HepG2 (cell line): ENCODE results near the gene PAMR1. TPM values are rescaled to one million over a fixed set of nuclear protein-coding genes. Genes with fewer than 3 reads are reported as not detected.
A peak's percentile ranks its signal among the peaks of the same experiment; 100 is the strongest.

ENCODE experiments used
- ATAC-seq: fragments of 200-7000 bp; cut with Tn5 transposase; 3 replicates; pipeline ENCODE4 v1.9.1; 2020; ENCODE audit warnings: mild to moderate bottlenecking, moderate library complexity
- BruUV-seq: library from RNA; stranded (reverse); fragments of 400-500 nt; replicated peaks from 2 replicates; lab custom pipeline; 2021; lab: Mats Ljungman, UMichigan
- CTCF ChIA-PET: fragments of 300-600 bp; formaldehyde crosslinking; extraction: SDS; loops from one replicate; lab custom pipeline; 2021; ENCODE audit warnings: low total read pairs, inconsistent platforms, low intra/inter-chr PET ratio; lab: Yijun Ruan, JAX
- POLR2A ChIA-PET: fragments of 350-600 bp; sonication (Branson Sonifier 250); formaldehyde crosslinking; loops from one replicate; lab custom pipeline; 2020; ENCODE audit warnings: antibody characterized with exemption, inconsistent platforms; lab: Yijun Ruan, JAX
- DNase-seq: peaks from one replicate; pipeline ENCODE4 v3.0.0-alpha.2; 2015; ENCODE audit warnings: low spot score
- FAIRE-seq: peaks from 3 replicates; lab custom pipeline; 2011; peaks lifted over from hg19 to GRCh38; lab: Jason Lieb, UNC
- H2AFZ ChIP-seq: one replicate; pipeline ENCODE4 v1.6.1; 2011; ENCODE audit warnings: low read length, inconsistent platforms
- H3K27ac ChIP-seq: fragments of 300-600 bp; 3 replicates; pipeline ENCODE4 v1.8.0; 2011; ENCODE audit warnings: mixed run types, mild to moderate bottlenecking, mixed read lengths, low read length, inconsistent platforms; ENCODE audit not compliant: insufficient read depth; ENCODE audit errors: extremely low read length
- H3K27me3 ChIP-seq, 2 experiments: fragments of 200-600 bp in 1 of 2; 2 replicates in 1 of 2; 3 replicates in 1 of 2; pipeline versions ENCODE4 v1.6.0 to v1.8.0; 2011; ENCODE audit warnings: low read length in 2 of 2, mild to moderate bottlenecking in 2 of 2, moderate library complexity in 2 of 2, inconsistent platforms in 1 of 2; ENCODE audit not compliant: insufficient read depth in 2 of 2, control insufficient read depth in 1 of 2
- H3K36me3 ChIP-seq, 2 experiments: fragments of 200-600 bp in 1 of 2; replicated peaks in 1 of 2; 2 replicates in 1 of 2; 3 replicates in 1 of 2; pipeline versions ENCODE4 v1.5.1 to v1.8.0; 2011; ENCODE audit warnings: low read length in 2 of 2, inconsistent platforms in 1 of 2; ENCODE audit not compliant: insufficient read depth in 2 of 2, control insufficient read depth in 1 of 2
- H3K4me1 ChIP-seq: 2 replicates; pipeline ENCODE4 v1.5.1; 2012; ENCODE audit warnings: low read length, inconsistent platforms; ENCODE audit not compliant: insufficient read depth
- H3K4me2 ChIP-seq: 2 replicates; pipeline ENCODE4 v1.6.0; 2011; ENCODE audit warnings: low read depth, low read length, inconsistent platforms
- H3K4me3 ChIP-seq, 3 experiments: fragments of 200-600 bp in 1 of 3; sonication (generic), shearing (Covaris generic) in 1 of 3; replicated peaks in 1 of 3; 2 replicates each; pipeline ENCODE4 v1.5.1; 2011 to 2016; ENCODE audit warnings: low read length in 3 of 3, inconsistent platforms in 2 of 3, low read depth in 2 of 3, mild to moderate bottlenecking in 2 of 3, control low read depth in 1 of 3, mixed read lengths in 1 of 3; ENCODE audit not compliant: insufficient read depth in 1 of 3
- H3K79me2 ChIP-seq: one replicate; pipeline ENCODE4 v1.6.1; 2011; ENCODE audit warnings: low read length, inconsistent platforms; ENCODE audit not compliant: insufficient read depth
- H3K9ac ChIP-seq: 2 replicates; pipeline ENCODE4 v1.6.0; 2011; ENCODE audit warnings: mild to moderate bottlenecking, low read depth, low read length, inconsistent platforms; ENCODE audit not compliant: insufficient read depth
- H3K9me3 ChIP-seq: 2 replicates; pipeline ENCODE4 v1.5.1; 2012; ENCODE audit warnings: mild to moderate bottlenecking, low read length
- H4K20me1 ChIP-seq: 2 replicates; pipeline ENCODE4 v1.6.0; 2011; ENCODE audit warnings: inconsistent platforms, mild to moderate bottlenecking, low read length, moderate library complexity; ENCODE audit not compliant: insufficient read depth
- AHR ChIP-seq: IDR thresholded peaks from 2 replicates; pipeline ENCODE4 v1.6.1; 2018; ENCODE audit warnings: missing genetic modification reagents, missing compliant biosample characterization
- HIVEP1 ChIP-seq: sonication (generic); formaldehyde crosslinking; IDR thresholded peaks from 2 replicates; pipeline ENCODE4 v1.4.0; 2020; ENCODE audit warnings: mild to moderate bottlenecking, missing genetic modification reagents
- HNF4A ChIP-seq: sonication (generic); formaldehyde crosslinking; IDR thresholded peaks from 2 replicates; pipeline ENCODE4 v1.4.0; 2020; ENCODE audit warnings: missing genetic modification reagents
- IKZF4 ChIP-seq: sonication (generic); formaldehyde crosslinking; IDR thresholded peaks from 2 replicates; pipeline ENCODE4 v1.5.1; 2020; ENCODE audit warnings: borderline replicate concordance, mild to moderate bottlenecking, low read depth, missing genetic modification reagents; ENCODE audit errors: not compliant biosample characterization
- KMT2A ChIP-seq: sonication (generic); formaldehyde crosslinking; IDR thresholded peaks from 2 replicates; pipeline ENCODE4 v1.4.0; 2020; ENCODE audit warnings: missing genetic modification reagents
- NAIF1 ChIP-seq: sonication (generic); formaldehyde crosslinking; IDR thresholded peaks from 2 replicates; pipeline ENCODE4 v1.5.0; 2020; ENCODE audit warnings: mild to moderate bottlenecking, missing genetic modification reagents, borderline replicate concordance
- PHF8 ChIP-seq: sonication (generic); formaldehyde crosslinking; IDR thresholded peaks from 2 replicates; pipeline ENCODE4 v1.5.0; 2020; ENCODE audit warnings: missing genetic modification reagents
- SOX13 ChIP-seq, 3 experiments: fragments of 450-650 bp in 1 of 3; sonication (generic) in 1 of 3; formaldehyde crosslinking in 1 of 3; IDR thresholded peaks in 2 of 3; conservative IDR thresholded peaks in 1 of 3; 2 replicates each; pipeline versions ENCODE4 v1.5.0 to v1.6.1; 2016 to 2020; ENCODE audit warnings: antibody characterized with exemption in 1 of 3, mild to moderate bottlenecking in 1 of 3, missing compliant biosample characterization in 1 of 3, missing genetic modification reagents in 1 of 3, moderate library complexity in 1 of 3
- TFE3 ChIP-seq: IDR thresholded peaks from 2 replicates; pipeline ENCODE4 v1.6.1; 2016
- ZNF432 ChIP-seq: sonication (generic); formaldehyde crosslinking; IDR thresholded peaks from 2 replicates; pipeline ENCODE4 v1.5.0; 2020; ENCODE audit warnings: missing genetic modification reagents, mild to moderate bottlenecking, borderline replicate concordance
- ZNF503 ChIP-seq: sonication (generic); formaldehyde crosslinking; IDR thresholded peaks from 2 replicates; pipeline ENCODE4 v1.4.0; 2020; ENCODE audit warnings: missing genetic modification reagents
- ZNF547 ChIP-seq: sonication (generic); formaldehyde crosslinking; IDR thresholded peaks from 2 replicates; pipeline ENCODE4 v1.5.1; 2020; ENCODE audit warnings: mild to moderate bottlenecking, missing genetic modification reagents
- ZSCAN25 ChIP-seq: sonication (generic); formaldehyde crosslinking; IDR thresholded peaks from 2 replicates; pipeline ENCODE4 v1.8.0; 2022; ENCODE audit warnings: mild to moderate bottlenecking, missing genetic modification reagents
- WGBS: methylation state at CpG from one replicate; pipeline ENCODE4 v1.1.6; 2017; ENCODE audit warnings: low lambda C conversion rate; 5-methylcytosine and 5-hydroxymethylcytosine counted together
- in situ Hi-C: cut with HindIII; loops from 2 replicates; pipeline ENCODE4 v1.10.0; 2017; ENCODE audit warnings: low pct_unique_long_range_greater_than_20kb; ENCODE audit not compliant: extremely low pct_ligation_motif_present
- intact Hi-C: fragments of 100-400 bp; cut with micrococcal nuclease; formaldehyde crosslinking; loops from one replicate; pipeline ENCODE4 v1.10.0; 2022; ENCODE audit not compliant: unreplicated experiment
- polyA plus RNA-seq, 8 experiments: library from polyadenylated mRNA; depleted of rRNA in 3 of 8; stranded (reverse) in 7 of 8; unstranded in 1 of 8; fragments of >200 nt; fragmentation: Illumina TruSeq in 4 of 8; extraction: Trizol in 4 of 8; gene quantifications; 2 replicates each; pipeline versions ENCODE4 v1.2.1 to v1.2.3, GENCODE V29; 2011 to 2016; ENCODE audit warnings: low read depth in 4 of 8, missing spikeins in 1 of 8, mixed read lengths in 1 of 8; ENCODE audit not compliant: insufficient read depth in 1 of 8
- total RNA-seq, 5 experiments: library from RNA; depleted of rRNA; stranded (reverse); fragments of >200 nt; fragmentation: Illumina TruSeq; extraction: Trizol; gene quantifications; 2 replicates each; pipeline ENCODE4 v1.2.3, GENCODE V29; 2016; ENCODE audit warnings: low read depth in 1 of 5
- TF ChIP-seq, protein P1 (sequence below): sonication (generic); formaldehyde crosslinking; conservative IDR thresholded peaks from 2 replicates; pipeline ENCODE4 v1.8.0; 2022; ENCODE audit warnings: mild to moderate bottlenecking, moderate library complexity, missing genetic modification reagents

Gene PAMR1
- total and polyA plus RNA-seq, 2 of the 13 experiments (the other 11 are each of a cell fraction or from before 2014, with no cell fraction given) = not detected

- Histone ChIP-seq H3K4me1 (no peaks in the 10 kb centered on the region), H3K4me3 (peak overlapping the region in 1 of 3 experiments; percentile 15; a peak in 1 of 6 replicates), H3K9me3 (no peaks in the 10 kb centered on the region), H3K27me3 (peaks cover 8 to 63% of the 10 kb centered on the region in 2 experiments; a peak in 4 of 5 replicates), H3K9ac (no peak overlapping the region), H3K27ac (no peak overlapping the region), H4K20me1 (no peaks in the 10 kb centered on the region), H2AFZ (no peak overlapping the region), H3K4me2 (peak overlapping the region; percentile 48), H3K79me2 (no peaks in the 10 kb centered on the region), H3K36me3 (no peaks in the 10 kb centered on the region)
- no peak for FAIRE-seq
- intact Hi-C loops (no loop called here), in situ Hi-C loops (no loop called here)
- CTCF ChIA-PET = no interaction called here
- ATAC-seq = peak; percentile 61
- 38% methylated on average over 48 of the region's 69 CpGs for WGBS
- TF ChIP-seq TFE3 (CRISPR knock-in tag) (no peak), ZNF432 (CRISPR knock-in tag) (no peak), IKZF4 (no peak), ZNF547 (CRISPR knock-in tag) (no peak), HIVEP1 (CRISPR knock-in tag) (no peak), KMT2A (no peak), NAIF1 (CRISPR knock-in tag) (no peak), ZNF503 (CRISPR knock-in tag) (no peak), PHF8 (CRISPR knock-in tag) (no peak), ZSCAN25 (no peak), HNF4A (CRISPR knock-in tag) (no peak), AHR (no peak), SOX13 (IDR thresholded peaks at IDR 0.05) (no peak), SOX13 (CRISPR knock-in tag; conservative IDR thresholded peaks at IDR 0.05 in 1 of 2, IDR thresholded peaks at IDR 0.05 in 1 of 2) (no peak)
- TF ChIP-seq, protein P1, sequence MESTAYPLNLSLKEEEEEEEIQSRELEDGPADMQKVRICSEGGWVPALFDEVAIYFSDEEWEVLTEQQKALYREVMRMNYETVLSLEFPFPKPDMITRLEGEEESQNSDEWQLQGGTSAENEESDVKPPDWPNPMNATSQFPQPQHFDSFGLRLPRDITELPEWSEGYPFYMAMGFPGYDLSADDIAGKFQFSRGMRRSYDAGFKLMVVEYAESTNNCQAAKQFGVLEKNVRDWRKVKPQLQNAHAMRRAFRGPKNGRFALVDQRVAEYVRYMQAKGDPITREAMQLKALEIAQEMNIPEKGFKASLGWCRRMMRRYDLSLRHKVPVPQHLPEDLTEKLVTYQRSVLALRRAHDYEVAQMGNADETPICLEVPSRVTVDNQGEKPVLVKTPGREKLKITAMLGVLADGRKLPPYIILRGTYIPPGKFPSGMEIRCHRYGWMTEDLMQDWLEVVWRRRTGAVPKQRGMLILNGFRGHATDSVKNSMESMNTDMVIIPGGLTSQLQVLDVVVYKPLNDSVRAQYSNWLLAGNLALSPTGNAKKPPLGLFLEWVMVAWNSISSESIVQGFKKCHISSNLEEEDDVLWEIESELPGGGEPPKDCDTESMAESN (CRISPR knock-in tag) = no peak
- BruUV-seq = no TSS peak
- POLR2A ChIA-PET = no interaction called here
- DNase-seq = no peak
Observed at GRCh38 chr11:35418282-35419183, 106.9 kb downstream of the PAMR1 start.
